GM12878 (cell line): ENCODE data around the gene RSPH1. TPM values are rescaled to one million over a fixed set of nuclear protein-coding genes. Genes with fewer than 3 reads are reported as not detected.

Experiments
- CEBPB ChIP-seq, 2 experiments: fragments of 150-350 bp in 1 of 2; IDR thresholded peaks; 2 replicates each; pipeline ENCODE4 v1.6.1; 2012 to 2014; ENCODE audit warnings: low read depth in 2 of 2, low read length in 2 of 2, borderline replicate concordance in 1 of 2, inconsistent platforms in 1 of 2
- CHD4 ChIP-seq: fragments of 200-600 bp; sonication (generic); IDR thresholded peaks from 2 replicates; pipeline ENCODE4 v1.6.1; 2016; ENCODE audit warnings: mild to moderate bottlenecking
- E4F1 ChIP-seq: fragments of 450-650 bp; IDR thresholded peaks from 2 replicates; pipeline ENCODE4 v1.6.1; 2018; ENCODE audit warnings: borderline replicate concordance, mild to moderate bottlenecking; ENCODE audit not compliant: partially characterized antibody
- GATAD2B ChIP-seq: fragments of 450-650 bp; conservative IDR thresholded peaks from 2 replicates; pipeline ENCODE4 v1.6.1; 2017; ENCODE audit warnings: low read depth, mild to moderate bottlenecking, moderate library complexity
- HDAC2 ChIP-seq: fragments of 200-600 bp; sonication (generic); IDR thresholded peaks from 2 replicates; pipeline ENCODE4 v1.6.1; 2017
- HDAC6 ChIP-seq: fragments of 200-600 bp; sonication (generic); IDR thresholded peaks from one replicate; pipeline ENCODE4 v1.8.0; 2017; ENCODE audit warnings: antibody characterized with exemption; ENCODE audit not compliant: unreplicated experiment
- NBN ChIP-seq: fragments of 450-650 bp; IDR thresholded peaks from 2 replicates; pipeline ENCODE4 v1.6.1; 2016
- NFXL1 ChIP-seq: fragments of 450-650 bp; IDR thresholded peaks from 2 replicates; pipeline ENCODE4 v1.6.1; 2017; ENCODE audit warnings: antibody characterized with exemption, mild to moderate bottlenecking, borderline replicate concordance
- NR2C1 ChIP-seq: fragments of 450-650 bp; IDR thresholded peaks from 2 replicates; pipeline ENCODE4 v1.6.1; 2017; ENCODE audit warnings: antibody characterized with exemption, mild to moderate bottlenecking, moderate library complexity
- NR2C2 ChIP-seq: IDR thresholded peaks from 2 replicates; pipeline ENCODE4 v1.6.1; 2011; ENCODE audit warnings: borderline replicate concordance, low read depth; ENCODE audit not compliant: control insufficient read depth, insufficient read length
- NRF1 ChIP-seq: conservative IDR thresholded peaks from 2 replicates; pipeline ENCODE4 v1.6.1; 2011; ENCODE audit warnings: mild to moderate bottlenecking, low read depth, low read length, improper control_type of control experiment
- PAX8 ChIP-seq: fragments of 450-650 bp; IDR thresholded peaks from 2 replicates; pipeline ENCODE4 v1.6.1; 2017; ENCODE audit warnings: mild to moderate bottlenecking, moderate library complexity
- POLR2AphosphoS5 ChIP-seq: IDR thresholded peaks from 2 replicates; pipeline ENCODE4 v1.6.1; 2011; ENCODE audit warnings: mild to moderate bottlenecking, low read length, inconsistent platforms
- RAD51 ChIP-seq: fragments of 450-650 bp; IDR thresholded peaks from 2 replicates; pipeline ENCODE4 v1.6.1; 2016; ENCODE audit warnings: moderate library complexity, mild to moderate bottlenecking, inconsistent platforms
- RBBP5 ChIP-seq: fragments of 200-600 bp; sonication (generic); conservative IDR thresholded peaks from 2 replicates; pipeline ENCODE4 v1.6.1; 2016
- SMC3 ChIP-seq: IDR thresholded peaks from 2 replicates; pipeline ENCODE4 v1.6.1; 2011; ENCODE audit warnings: low read length, improper control_type of control experiment, borderline replicate concordance
- TBL1XR1 ChIP-seq: IDR thresholded peaks from 2 replicates; pipeline ENCODE4 v1.6.1; 2012; ENCODE audit warnings: low read depth, low read length, improper control_type of control experiment
- YBX1 ChIP-seq: fragments of 450-650 bp; IDR thresholded peaks from 2 replicates; pipeline ENCODE4 v1.6.1; 2016; ENCODE audit warnings: antibody characterized with exemption
- ZBED1 ChIP-seq: IDR thresholded peaks from 2 replicates; pipeline ENCODE4 v1.6.1; 2016; ENCODE audit warnings: borderline replicate concordance
- ZNF217 ChIP-seq: fragments of 450-650 bp; IDR thresholded peaks from 2 replicates; pipeline ENCODE4 v1.6.1; 2017; ENCODE audit warnings: antibody characterized with exemption, mild to moderate bottlenecking
- polyA plus RNA-seq, 11 experiments: library from polyadenylated mRNA; depleted of rRNA in 4 of 11; unstranded in 6 of 11; stranded (reverse) in 5 of 11; fragments of >200 nt; fragmentation: Nextera tagmentation in 4 of 11; fragmentation: Illumina TruSeq in 1 of 11; extraction: Ambion mirVana in 4 of 11; extraction: Trizol in 1 of 11; gene quantifications; 1 replicate in 1 of 11; 2 replicates in 10 of 11; pipeline versions ENCODE4 v1.2.1 to v1.2.3, GENCODE V29; 2011 to 2016; ENCODE audit warnings: inconsistent platforms in 2 of 11, missing spikeins in 2 of 11, low read depth in 1 of 11
- total RNA-seq, 4 experiments: library from RNA; depleted of rRNA in 3 of 4; stranded (reverse); fragments of >200 nt in 3 of 4; fragmentation: Illumina TruSeq in 1 of 4; extraction: Trizol in 1 of 4; gene quantifications; 2 replicates each; pipeline versions ENCODE4 v1.2.1 to v1.2.3, GENCODE V29; 2013 to 2021
- TF ChIP-seq, protein P1 (sequence below): IDR thresholded peaks from 2 replicates; pipeline ENCODE4 v1.6.1; 2012; ENCODE audit warnings: low read depth, low read length, improper control_type of control experiment
- TF ChIP-seq, protein P2 (sequence below): IDR thresholded peaks from 2 replicates; pipeline ENCODE4 v1.6.1; 2011; ENCODE audit warnings: borderline replicate concordance, low read depth, mild to moderate bottlenecking, moderate library complexity, low read length; ENCODE audit not compliant: insufficient read depth, poor library complexity, severe bottlenecking
- TF ChIP-seq, protein P3 (sequence below): fragments of 450-650 bp; IDR thresholded peaks from 2 replicates; pipeline ENCODE4 v1.6.1; 2016; ENCODE audit warnings: mild to moderate bottlenecking, moderate library complexity, borderline replicate concordance

RSPH1 gene
- total and polyA plus RNA-seq, 10 of the 15 experiments (the other 5 are each of a cell fraction or from before 2014, with no cell fraction given): 0.11 to 1.4 (median 0.38) TPM

DNA sequence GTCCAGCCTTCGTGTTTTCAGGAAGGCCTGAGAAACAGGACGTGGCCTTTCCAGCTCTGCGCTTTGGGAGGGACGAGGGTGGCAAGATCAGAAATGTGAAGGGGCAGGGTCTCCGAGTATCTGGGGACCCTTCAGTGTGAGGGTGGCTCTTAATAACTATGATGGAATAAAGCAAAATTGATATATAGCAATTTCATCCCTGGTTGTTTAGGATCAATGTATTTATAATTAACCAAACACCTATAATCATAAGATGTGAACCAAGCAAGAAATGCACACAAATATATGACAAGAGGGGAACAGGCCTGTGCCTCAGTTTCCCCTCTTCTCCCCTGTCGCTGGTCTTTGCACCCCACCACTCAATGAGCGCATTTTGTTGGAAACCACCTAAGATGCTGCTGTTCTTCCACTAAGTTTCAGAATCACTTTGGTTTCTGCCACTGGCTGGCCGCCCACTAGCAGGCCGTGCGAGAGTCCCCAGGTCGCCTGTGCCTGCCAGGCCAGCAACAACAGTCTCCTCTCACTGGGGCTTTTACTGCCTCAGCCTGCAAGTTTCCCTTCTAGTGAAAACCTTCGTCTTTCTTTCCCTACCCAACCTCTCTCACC, 55.7 kb downstream of the RSPH1 start (continued):
- TF ChIP-seq, protein P1, sequence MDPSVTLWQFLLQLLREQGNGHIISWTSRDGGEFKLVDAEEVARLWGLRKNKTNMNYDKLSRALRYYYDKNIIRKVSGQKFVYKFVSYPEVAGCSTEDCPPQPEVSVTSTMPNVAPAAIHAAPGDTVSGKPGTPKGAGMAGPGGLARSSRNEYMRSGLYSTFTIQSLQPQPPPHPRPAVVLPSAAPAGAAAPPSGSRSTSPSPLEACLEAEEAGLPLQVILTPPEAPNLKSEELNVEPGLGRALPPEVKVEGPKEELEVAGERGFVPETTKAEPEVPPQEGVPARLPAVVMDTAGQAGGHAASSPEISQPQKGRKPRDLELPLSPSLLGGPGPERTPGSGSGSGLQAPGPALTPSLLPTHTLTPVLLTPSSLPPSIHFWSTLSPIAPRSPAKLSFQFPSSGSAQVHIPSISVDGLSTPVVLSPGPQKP: no peak
- TF ChIP-seq ZBED1 (no peak), NR2C1 (no peak), HDAC6 (no peak), RBBP5 (no peak), NBN (peak; percentile 46), RAD51 (no peak), HDAC2 (0 out of 2 replicates have a peak, but pooled peaks have one; percentile 30), CEBPB (IDR thresholded peaks at IDR 0.05; ENCODE audit: borderline replicate concordance in 1 of 2, low read depth in 2 of 2, low read length in 2 of 2) (no peak), SMC3 (peak; percentile 35; the same call in 1 of the 2 replicates), ZNF217 (peak; percentile 52), POLR2AphosphoS5 (no peak), E4F1 (no peak), TBL1XR1 (0 out of 2 replicates have a peak, but pooled peaks have one; percentile 60), NR2C2 (no peak), NRF1 (no peak), PAX8 (no peak), CHD4 (no peak), NFXL1 (no peak), YBX1 (no peak), GATAD2B (peak; percentile 64; the same call in 1 of the 2 replicates)
- TF ChIP-seq, protein P2, sequence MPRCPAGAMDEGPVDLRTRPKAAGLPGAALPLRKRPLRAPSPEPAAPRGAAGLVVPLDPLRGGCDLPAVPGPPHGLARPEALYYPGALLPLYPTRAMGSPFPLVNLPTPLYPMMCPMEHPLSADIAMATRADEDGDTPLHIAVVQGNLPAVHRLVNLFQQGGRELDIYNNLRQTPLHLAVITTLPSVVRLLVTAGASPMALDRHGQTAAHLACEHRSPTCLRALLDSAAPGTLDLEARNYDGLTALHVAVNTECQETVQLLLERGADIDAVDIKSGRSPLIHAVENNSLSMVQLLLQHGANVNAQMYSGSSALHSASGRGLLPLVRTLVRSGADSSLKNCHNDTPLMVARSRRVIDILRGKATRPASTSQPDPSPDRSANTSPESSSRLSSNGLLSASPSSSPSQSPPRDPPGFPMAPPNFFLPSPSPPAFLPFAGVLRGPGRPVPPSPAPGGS: peak; percentile 61
- TF ChIP-seq, protein P3, sequence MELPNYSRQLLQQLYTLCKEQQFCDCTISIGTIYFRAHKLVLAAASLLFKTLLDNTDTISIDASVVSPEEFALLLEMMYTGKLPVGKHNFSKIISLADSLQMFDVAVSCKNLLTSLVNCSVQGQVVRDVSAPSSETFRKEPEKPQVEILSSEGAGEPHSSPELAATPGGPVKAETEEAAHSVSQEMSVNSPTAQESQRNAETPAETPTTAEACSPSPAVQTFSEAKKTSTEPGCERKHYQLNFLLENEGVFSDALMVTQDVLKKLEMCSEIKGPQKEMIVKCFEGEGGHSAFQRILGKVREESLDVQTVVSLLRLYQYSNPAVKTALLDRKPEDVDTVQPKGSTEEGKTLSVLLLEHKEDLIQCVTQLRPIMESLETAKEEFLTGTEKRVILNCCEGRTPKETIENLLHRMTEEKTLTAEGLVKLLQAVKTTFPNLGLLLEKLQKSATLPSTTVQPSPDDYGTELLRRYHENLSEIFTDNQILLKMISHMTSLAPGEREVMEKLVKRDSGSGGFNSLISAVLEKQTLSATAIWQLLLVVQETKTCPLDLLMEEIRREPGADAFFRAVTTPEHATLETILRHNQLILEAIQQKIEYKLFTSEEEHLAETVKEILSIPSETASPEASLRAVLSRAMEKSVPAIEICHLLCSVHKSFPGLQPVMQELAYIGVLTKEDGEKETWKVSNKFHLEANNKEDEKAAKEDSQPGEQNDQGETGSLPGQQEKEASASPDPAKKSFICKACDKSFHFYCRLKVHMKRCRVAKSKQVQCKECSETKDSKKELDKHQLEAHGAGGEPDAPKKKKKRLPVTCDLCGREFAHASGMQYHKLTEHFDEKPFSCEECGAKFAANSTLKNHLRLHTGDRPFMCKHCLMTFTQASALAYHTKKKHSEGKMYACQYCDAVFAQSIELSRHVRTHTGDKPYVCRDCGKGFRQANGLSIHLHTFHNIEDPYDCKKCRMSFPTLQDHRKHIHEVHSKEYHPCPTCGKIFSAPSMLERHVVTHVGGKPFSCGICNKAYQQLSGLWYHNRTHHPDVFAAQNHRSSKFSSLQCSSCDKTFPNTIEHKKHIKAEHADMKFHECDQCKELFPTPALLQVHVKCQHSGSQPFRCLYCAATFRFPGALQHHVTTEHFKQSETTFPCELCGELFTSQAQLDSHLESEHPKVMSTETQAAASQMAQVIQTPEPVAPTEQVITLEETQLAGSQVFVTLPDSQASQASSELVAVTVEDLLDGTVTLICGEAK: no peak
